GM12878 (cell line): ENCODE data around the gene PIAS2. TPM values are rescaled to one million over a fixed set of nuclear protein-coding genes. Genes with fewer than 3 reads are reported as not detected.

Experiments
- ATAC-seq: fragments of 200-7000 bp; cut with Tn5 transposase; 3 replicates; pipeline ENCODE4 v1.9.1; 2020; ENCODE audit warnings: mild to moderate bottlenecking, moderate library complexity
- BruUV-seq: library from RNA; stranded (reverse); fragments of 400-500 nt; replicated peaks from 2 replicates; lab custom pipeline; 2021; lab: Mats Ljungman, UMichigan
- CTCF ChIA-PET: fragments of 300-600 bp; sonication (Branson Sonifier 250); formaldehyde crosslinking; extraction: SDS; loops from one replicate; lab custom pipeline; 2021; ENCODE audit warnings: inconsistent platforms; lab: Yijun Ruan, JAX
- POLR2A ChIA-PET: fragments of 350-600 bp; formaldehyde crosslinking; extraction: SDS; loops from one replicate; lab custom pipeline; 2021; ENCODE audit warnings: inconsistent platforms; lab: Charles Lee
- RAD21 ChIA-PET: fragments of 300-600 bp; sonication (Branson Sonifier 250); formaldehyde crosslinking; loops from one replicate; lab custom pipeline; 2023; ENCODE audit warnings: antibody characterized with exemption; ENCODE audit not compliant: unreplicated experiment; lab: Charles Lee
- SMC1A ChIA-PET: fragments of 300-600 bp; sonication (Branson Sonifier 250); formaldehyde crosslinking; loops from one replicate; lab custom pipeline; 2023; ENCODE audit not compliant: unreplicated experiment, uncharacterized antibody; lab: Charles Lee
- DNase-seq: peaks from one replicate; pipeline ENCODE4 v3.0.0-alpha.2; 2011; ENCODE audit warnings: low read depth, low spot score
- FAIRE-seq: peaks from 3 replicates; lab custom pipeline; 2011; peaks lifted over from hg19 to GRCh38; lab: Jason Lieb, UNC
- H2AFZ ChIP-seq: 2 replicates; pipeline ENCODE4 v1.6.0; 2011; ENCODE audit warnings: low read depth, low read length, control low read depth; ENCODE audit not compliant: control insufficient read depth
- H3K27ac ChIP-seq: 2 replicates; pipeline ENCODE4 v1.5.1; 2011; ENCODE audit warnings: control low read depth; ENCODE audit not compliant: control insufficient read depth, insufficient read depth
- H3K27me3 ChIP-seq, 2 experiments: replicated peaks in 1 of 2; 2 replicates each; pipeline versions ENCODE4 v1.6.0 to v1.6.1; 2011; ENCODE audit warnings: low read length in 1 of 2; ENCODE audit not compliant: control insufficient read depth in 2 of 2, insufficient read depth in 2 of 2
- H3K36me3 ChIP-seq, 2 experiments: 2 replicates each; pipeline ENCODE4 v1.5.1; 2011; ENCODE audit warnings: low read length in 1 of 2; ENCODE audit not compliant: control insufficient read depth in 2 of 2, insufficient read depth in 2 of 2
- H3K4me1 ChIP-seq: 2 replicates; pipeline ENCODE4 v1.6.1; 2011; ENCODE audit warnings: mild to moderate bottlenecking, low read length, moderate library complexity, mixed read lengths; ENCODE audit not compliant: control insufficient read depth, insufficient read depth
- H3K4me2 ChIP-seq: 2 replicates; pipeline ENCODE4 v1.6.0; 2011; ENCODE audit warnings: control low read depth; ENCODE audit not compliant: control insufficient read depth, insufficient read depth
- H3K4me3 ChIP-seq: fragments of 200-600 bp; sonication (generic); 2 replicates; pipeline ENCODE4 v1.5.1; 2016
- H3K79me2 ChIP-seq: 2 replicates; pipeline ENCODE4 v1.6.0; 2011; ENCODE audit warnings: low read length; ENCODE audit not compliant: control insufficient read depth, insufficient read depth
- H3K9ac ChIP-seq: 2 replicates; pipeline ENCODE4 v1.8.0; 2011; ENCODE audit warnings: low read length, control low read depth, mixed read lengths; ENCODE audit not compliant: control insufficient read depth, insufficient read depth
- H3K9me3 ChIP-seq: replicated peaks from 3 replicates; pipeline ENCODE4 v1.5.1; 2011; ENCODE audit warnings: mild to moderate bottlenecking, low read length; ENCODE audit not compliant: control insufficient read depth, insufficient read depth
- H4K20me1 ChIP-seq: 2 replicates; pipeline ENCODE4 v1.6.0; 2011; ENCODE audit not compliant: control insufficient read depth, insufficient read depth
- BCLAF1 ChIP-seq: fragments of 450-650 bp; IDR thresholded peaks from 2 replicates; pipeline ENCODE4 v1.6.1; 2017; ENCODE audit warnings: antibody characterized with exemption, mild to moderate bottlenecking, moderate library complexity
- NR2C2 ChIP-seq: IDR thresholded peaks from 2 replicates; pipeline ENCODE4 v1.6.1; 2011; ENCODE audit warnings: borderline replicate concordance, low read depth; ENCODE audit not compliant: control insufficient read depth, insufficient read length
- SP1 ChIP-seq: IDR thresholded peaks from one replicate; pipeline ENCODE4 v1.6.1; 2011; ENCODE audit warnings: low read depth, low read length
- SREBF2 ChIP-seq: IDR thresholded peaks from 2 replicates; pipeline ENCODE4 v1.6.1; 2012; ENCODE audit warnings: mild to moderate bottlenecking, low read length
- TCF7 ChIP-seq: IDR thresholded peaks from 2 replicates; pipeline ENCODE4 v1.6.1; 2014; ENCODE audit warnings: antibody characterized with exemption, borderline replicate concordance
- USF2 ChIP-seq: IDR thresholded peaks from 2 replicates; pipeline ENCODE4 v1.6.1; 2011; ENCODE audit warnings: low read depth, low read length, improper control_type of control experiment, borderline replicate concordance
- ZBED1 ChIP-seq: IDR thresholded peaks from 2 replicates; pipeline ENCODE4 v1.6.1; 2016; ENCODE audit warnings: borderline replicate concordance
- ZNF592 ChIP-seq: fragments of 450-650 bp; IDR thresholded peaks from 2 replicates; pipeline ENCODE4 v1.6.1; 2017; ENCODE audit warnings: mild to moderate bottlenecking, moderate library complexity
- WGBS: methylation state at CpG from one replicate; pipeline ENCODE4 v1.1.6; 2016; ENCODE audit warnings: low lambda C conversion rate; ENCODE audit not compliant: insufficient replicate concordance, insufficient coverage; ENCODE audit errors: missing lambda C conversion rate; 5-methylcytosine and 5-hydroxymethylcytosine counted together
- in situ Hi-C: fragments of 300-500 bp; cut with MboI; formaldehyde crosslinking; loops from 9 replicates; pipeline ENCODE4 v1.14.3; 2018; ENCODE audit warnings: mixed read lengths
- intact Hi-C: fragments of 100-400 bp; cut with micrococcal nuclease; formaldehyde crosslinking; loops from one replicate; pipeline ENCODE4 v1.14.2; 2022; ENCODE audit not compliant: unreplicated experiment
- polyA plus RNA-seq, 11 experiments: library from polyadenylated mRNA; depleted of rRNA in 4 of 11; unstranded in 6 of 11; stranded (reverse) in 5 of 11; fragments of >200 nt; fragmentation: Nextera tagmentation in 4 of 11; fragmentation: Illumina TruSeq in 1 of 11; extraction: Ambion mirVana in 4 of 11; extraction: Trizol in 1 of 11; gene quantifications; 1 replicate in 1 of 11; 2 replicates in 10 of 11; pipeline versions ENCODE4 v1.2.1 to v1.2.3, GENCODE V29; 2011 to 2016; ENCODE audit warnings: inconsistent platforms in 2 of 11, missing spikeins in 2 of 11, low read depth in 1 of 11
- total RNA-seq, 4 experiments: library from RNA; depleted of rRNA in 3 of 4; stranded (reverse); fragments of >200 nt in 3 of 4; fragmentation: Illumina TruSeq in 1 of 4; extraction: Trizol in 1 of 4; gene quantifications; 2 replicates each; pipeline versions ENCODE4 v1.2.1 to v1.2.3, GENCODE V29; 2013 to 2021
- TF ChIP-seq, protein P1 (sequence below): IDR thresholded peaks from 2 replicates; pipeline ENCODE4 v1.6.1; 2011; ENCODE audit warnings: low read depth, mild to moderate bottlenecking, low read length, moderate library complexity, borderline replicate concordance; ENCODE audit errors: extremely low read depth

The PIAS2 gene
- total and polyA plus RNA-seq, 10 of the 15 experiments (the other 5 are each of a cell fraction or from before 2014, with no cell fraction given): 4.0 to 31.8 (median 22.4) TPM

DNA sequence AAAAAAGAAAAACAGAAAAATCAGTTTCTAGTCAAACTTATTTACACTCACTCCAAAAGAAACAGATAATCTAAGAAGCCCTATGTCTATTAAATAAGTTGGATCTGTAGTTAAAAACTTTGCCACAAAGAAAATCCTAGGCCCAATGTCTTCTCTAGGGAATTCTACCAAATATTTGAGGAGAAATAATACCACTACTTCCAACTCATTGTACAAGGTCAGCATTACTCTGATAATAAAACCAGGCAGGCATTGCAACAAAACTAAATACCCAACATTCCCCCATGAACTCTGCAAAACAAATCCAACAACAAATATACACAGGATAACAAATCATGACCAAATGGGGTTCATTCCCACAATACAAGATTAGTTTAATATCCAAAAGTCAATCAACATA, 86.7 kb downstream of the PIAS2 start (continued):
- no peak for TF ChIP-seq ZNF592

DNA sequence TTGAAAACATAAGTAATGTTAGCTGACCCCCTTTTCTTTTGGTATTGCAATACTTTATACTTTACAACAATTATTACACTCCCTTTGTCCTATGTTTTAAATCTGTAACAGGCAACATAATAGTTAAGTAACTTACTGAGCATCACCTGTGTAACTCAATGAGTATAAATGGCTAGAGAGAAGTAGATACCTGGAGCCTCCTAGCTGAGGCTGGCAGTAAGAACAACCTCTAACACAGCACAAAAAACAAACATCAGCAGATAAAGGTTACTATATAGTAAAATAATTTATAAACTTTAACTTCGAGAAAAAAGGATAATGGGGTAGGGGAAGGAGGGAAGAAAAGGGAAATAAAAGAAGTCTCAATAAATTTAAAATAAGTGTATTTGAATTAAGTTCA, 87.4 kb downstream of the PIAS2 start:
- WGBS: 73% methylated on average over 1 of the region's 1 CpG
- ChIA-PET RAD21 (no interaction called here), POLR2A (no interaction called here), SMC1A (interaction anchor here (0.8 to 1.4 kb wide), 3 partner anchors 13 to 16 kb away, joined by 3 to 4 read pairs (median 3); no protein-coding TSS in a partner anchor), CTCF (interaction anchor here (1.1 kb wide), 1 partner anchor 63 kb away, joined by 3 read pairs; no protein-coding TSS in a partner anchor)
- H4K20me1 ChIP-seq: no peaks in the 10 kb centered on the region
- BruUV-seq: no TSS peak
- peaks cover 2 to 6% of the 10 kb centered on the region in 2 experiments; a peak in 3 of 4 replicates for H3K36me3 ChIP-seq
- H3K4me3 ChIP-seq: no peak overlapping the region
- H3K4me1 ChIP-seq: no peaks in the 10 kb centered on the region
- no peaks in the 10 kb centered on the region for H3K9me3 ChIP-seq
- H2AFZ ChIP-seq: no peak overlapping the region
- FAIRE-seq: no peak
- intact Hi-C loops (no loop called here), in situ Hi-C loops (no loop called here)
- H3K79me2 ChIP-seq: no peaks in the 10 kb centered on the region
- H3K9ac ChIP-seq: no peak overlapping the region
- H3K27ac ChIP-seq: no peak overlapping the region
- ATAC-seq: no peak
- DNase-seq: no peak
- no peak overlapping the region for H3K4me2 ChIP-seq
- no peaks in the 10 kb centered on the region for H3K27me3 ChIP-seq
- no peak for TF ChIP-seq SP1
- no peak for TF ChIP-seq USF2
- TF ChIP-seq ZNF592: no peak
- no peak for TF ChIP-seq BCLAF1
- TF ChIP-seq, protein P1, sequence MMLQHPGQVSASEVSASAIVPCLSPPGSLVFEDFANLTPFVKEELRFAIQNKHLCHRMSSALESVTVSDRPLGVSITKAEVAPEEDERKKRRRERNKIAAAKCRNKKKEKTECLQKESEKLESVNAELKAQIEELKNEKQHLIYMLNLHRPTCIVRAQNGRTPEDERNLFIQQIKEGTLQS: no peak
- TF ChIP-seq ZBED1: no peak
- no peak for TF ChIP-seq NR2C2
- TF ChIP-seq TCF7: no peak
- no peak for TF ChIP-seq SREBF2
